Kidney epithelial cell (primary cell): ENCODE results near the gene GGACT. TPM values are rescaled to one million over a fixed set of nuclear protein-coding genes. Genes with fewer than 3 reads are reported as not detected.

Source experiments
- DNase-seq: peaks from one replicate; pipeline ENCODE4 v3.0.0-alpha.2; 2010; ENCODE audit warnings: low read depth
- H3K27me3 ChIP-seq: 2 replicates; pipeline ENCODE4 v1.6.0; 2011; ENCODE audit warnings: low read length; ENCODE audit not compliant: control insufficient read depth, insufficient read depth
- H3K36me3 ChIP-seq: 2 replicates; pipeline ENCODE4 v1.5.1; 2011; ENCODE audit warnings: low read length; ENCODE audit not compliant: control insufficient read depth, insufficient read depth
- H3K4me3 ChIP-seq: 2 replicates; pipeline ENCODE4 v1.5.1; 2011; ENCODE audit warnings: low read depth, mild to moderate bottlenecking, control low read depth, low read length
- total RNA-seq: library from RNA; depleted of rRNA; stranded (reverse); fragments of >200 nt; gene quantifications from 2 replicates; pipeline ENCODE4 v1.2.3, GENCODE V29; 2015
- TF ChIP-seq, protein P1 (sequence below): IDR thresholded peaks from 2 replicates; pipeline ENCODE4 v1.5.1; 2011; ENCODE audit warnings: mild to moderate bottlenecking, moderate library complexity, low read length, control low read depth, inconsistent platforms; ENCODE audit not compliant: insufficient read depth, poor library complexity, severe bottlenecking

The GGACT gene
- total RNA-seq, 1 donor from 2014 or later: 27.4 TPM

DNA sequence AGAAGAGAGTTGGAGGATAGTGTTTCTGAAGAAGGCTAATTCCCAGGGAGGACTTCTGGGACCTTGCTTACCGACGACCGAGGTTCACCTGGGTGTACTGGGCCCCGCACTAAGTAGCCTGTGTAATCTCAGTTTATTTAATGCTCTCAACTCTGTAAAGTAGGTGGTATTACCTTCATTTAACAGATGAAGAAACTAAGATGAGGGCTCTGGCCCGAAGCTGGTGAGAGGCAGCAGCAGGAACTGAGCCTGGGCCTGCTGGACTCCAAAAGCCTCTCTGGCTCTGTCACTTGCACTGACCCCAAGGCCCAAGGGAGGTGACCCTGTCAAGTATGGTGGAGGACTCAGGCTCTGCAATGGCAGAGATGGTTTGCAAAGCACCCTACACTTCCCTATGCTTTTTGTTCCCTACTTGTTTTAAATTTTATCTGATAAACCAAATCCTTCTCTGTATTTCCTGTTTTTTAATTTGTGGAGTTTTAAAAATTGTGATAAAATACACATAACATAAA, 50.6 kb downstream of the GGACT start:
- Histone ChIP-seq H3K27me3 (no peaks in the 10 kb centered on the region), H3K36me3 (no peaks in the 10 kb centered on the region), H3K4me3 (no peak overlapping the region)
- DNase-seq: no peak
- TF ChIP-seq, protein P1, sequence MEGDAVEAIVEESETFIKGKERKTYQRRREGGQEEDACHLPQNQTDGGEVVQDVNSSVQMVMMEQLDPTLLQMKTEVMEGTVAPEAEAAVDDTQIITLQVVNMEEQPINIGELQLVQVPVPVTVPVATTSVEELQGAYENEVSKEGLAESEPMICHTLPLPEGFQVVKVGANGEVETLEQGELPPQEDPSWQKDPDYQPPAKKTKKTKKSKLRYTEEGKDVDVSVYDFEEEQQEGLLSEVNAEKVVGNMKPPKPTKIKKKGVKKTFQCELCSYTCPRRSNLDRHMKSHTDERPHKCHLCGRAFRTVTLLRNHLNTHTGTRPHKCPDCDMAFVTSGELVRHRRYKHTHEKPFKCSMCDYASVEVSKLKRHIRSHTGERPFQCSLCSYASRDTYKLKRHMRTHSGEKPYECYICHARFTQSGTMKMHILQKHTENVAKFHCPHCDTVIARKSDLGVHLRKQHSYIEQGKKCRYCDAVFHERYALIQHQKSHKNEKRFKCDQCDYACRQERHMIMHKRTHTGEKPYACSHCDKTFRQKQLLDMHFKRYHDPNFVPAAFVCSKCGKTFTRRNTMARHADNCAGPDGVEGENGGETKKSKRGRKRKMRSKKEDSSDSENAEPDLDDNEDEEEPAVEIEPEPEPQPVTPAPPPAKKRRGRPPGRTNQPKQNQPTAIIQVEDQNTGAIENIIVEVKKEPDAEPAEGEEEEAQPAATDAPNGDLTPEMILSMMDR: no peak

DNA sequence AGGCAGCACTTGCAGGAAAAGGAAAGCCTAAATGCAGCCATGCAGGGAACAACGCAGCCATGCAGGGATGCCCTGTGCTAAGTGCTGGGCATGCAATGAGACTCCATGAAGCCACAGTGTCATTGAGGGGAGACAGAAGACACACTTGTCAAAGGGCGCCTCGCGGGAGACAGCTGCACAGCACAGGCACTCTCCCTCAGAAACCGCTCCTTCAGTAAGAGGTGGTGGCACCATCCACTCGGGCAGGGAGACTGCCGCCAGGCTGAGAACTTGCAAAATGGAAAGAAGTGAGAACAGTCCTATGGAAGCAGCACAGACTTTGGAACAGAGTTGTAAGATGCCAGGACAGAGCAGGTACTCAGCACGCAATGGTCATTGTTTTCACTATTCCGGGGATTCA, 51.1 kb downstream of the GGACT start:
- no peaks in the 10 kb centered on the region for H3K36me3 ChIP-seq
- DNase-seq: no peak
- TF ChIP-seq, protein P1: no peak
- no peaks in the 10 kb centered on the region for H3K27me3 ChIP-seq
- H3K4me3 ChIP-seq: no peak overlapping the region

DNA sequence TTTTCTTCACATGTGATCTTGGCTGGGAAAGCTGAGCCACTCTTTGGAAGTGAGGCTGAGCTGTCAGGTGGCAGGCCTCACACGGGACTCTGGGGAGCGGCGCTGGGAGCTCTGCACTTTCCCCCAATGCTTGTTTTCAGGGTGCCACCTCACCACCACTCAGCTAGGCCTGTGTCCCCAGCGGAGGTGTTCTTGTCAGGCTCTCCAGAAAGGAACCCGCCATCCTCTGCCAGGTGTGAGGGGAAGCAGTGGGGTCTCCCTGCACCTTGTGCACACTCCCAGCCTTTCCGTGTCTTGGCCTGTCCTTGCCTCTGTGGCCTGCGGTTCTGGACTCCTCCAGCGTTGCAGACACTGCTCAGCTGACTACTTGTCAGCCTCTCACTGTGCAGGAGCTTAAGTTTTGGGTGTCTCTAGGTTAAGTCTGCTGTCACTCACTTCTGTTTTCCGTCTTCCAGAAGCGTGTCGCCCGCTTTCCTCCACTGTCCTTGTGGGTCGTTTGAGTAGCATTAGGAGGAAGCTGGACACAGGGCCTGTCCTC, 51.9 kb downstream of the GGACT start:
- no peak overlapping the region for H3K4me3 ChIP-seq
- H3K36me3 ChIP-seq: no peaks in the 10 kb centered on the region
- no peak for DNase-seq
- TF ChIP-seq, protein P1: no peak
- H3K27me3 ChIP-seq: no peaks in the 10 kb centered on the region

DNA sequence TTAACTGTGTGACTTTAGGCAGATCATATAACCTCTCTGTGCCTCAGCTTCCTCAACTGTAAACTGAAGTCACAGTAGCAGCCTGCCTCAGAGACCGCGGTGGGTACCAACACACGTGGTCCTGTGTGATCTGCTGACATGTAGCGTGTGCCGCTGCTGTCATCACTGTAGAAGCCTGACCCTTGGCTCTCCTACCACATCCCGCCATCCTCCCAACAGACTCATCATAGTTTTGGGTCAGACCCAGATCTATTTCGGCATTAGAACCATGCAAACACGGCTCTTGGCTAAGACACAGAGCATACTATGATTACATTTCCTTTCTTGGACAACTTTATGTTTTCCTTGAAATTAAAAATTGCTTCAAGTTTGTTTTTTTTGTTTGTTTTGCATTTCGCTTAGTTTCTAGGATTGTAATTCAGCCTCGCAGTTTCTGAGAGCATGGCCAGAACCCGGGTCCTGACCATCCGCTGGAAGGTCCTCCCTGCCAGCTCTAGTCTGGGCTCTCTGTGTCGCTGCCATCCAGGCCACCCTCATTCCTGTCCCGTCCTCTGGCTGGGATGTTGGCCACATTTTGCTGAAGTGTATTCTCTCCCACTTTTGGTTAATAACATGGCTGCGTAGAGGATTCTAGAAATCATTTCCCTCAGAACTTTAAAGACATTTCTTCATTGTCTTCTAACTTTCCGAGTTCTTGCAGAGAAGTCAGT, 53.0 kb downstream of the GGACT start:
- TF ChIP-seq, protein P1: no peak
- H3K27me3 ChIP-seq: no peaks in the 10 kb centered on the region
- no peak overlapping the region for H3K4me3 ChIP-seq
- no peak for DNase-seq
- H3K36me3 ChIP-seq: no peaks in the 10 kb centered on the region

GRCh38 chr13:100534911-100535310, 53.7 kb downstream of the GGACT start:
- H3K4me3 ChIP-seq: no peak overlapping the region
- H3K27me3 ChIP-seq: no peaks in the 10 kb centered on the region
- TF ChIP-seq, protein P1: no peak
- no peaks in the 10 kb centered on the region for H3K36me3 ChIP-seq
- DNase-seq: no peak
